AG04449 (cell line): Measurements from ENCODE around the gene DNAJB14.
"Not testable (repeated sequence)": the region's sequence is repeated elsewhere in the genome, so short reads cannot be mapped to it uniquely, and the experiment has no call there.

ENCODE experiments used
- CTCF ChIA-PET: fragments of 350-600 bp; formaldehyde crosslinking; extraction: SDS; loops from one replicate; lab custom pipeline; 2021; ENCODE audit warnings: antibody characterized with exemption; lab: Yijun Ruan, JAX
- POLR2A ChIA-PET: fragments of 400-600, 350-600 bp; formaldehyde crosslinking; extraction: SDS; loops from one replicate; lab custom pipeline; 2020; ENCODE audit warnings: antibody characterized with exemption, inconsistent platforms; lab: Yijun Ruan, JAX
- DNase-seq: peaks from one replicate; pipeline ENCODE4 v3.0.0-alpha.2; 2010; ENCODE audit warnings: low read depth, low spot score
- H3K4me3 ChIP-seq: 2 replicates; pipeline ENCODE4 v1.5.1; 2011; ENCODE audit warnings: low read depth, mild to moderate bottlenecking, control low read depth, low read length
- TF ChIP-seq, protein P1 (sequence below): IDR thresholded peaks from one replicate; pipeline ENCODE4 v1.5.1; 2011; ENCODE audit warnings: mild to moderate bottlenecking, moderate library complexity, low read length, control low read depth, inconsistent platforms; ENCODE audit not compliant: insufficient read depth; ENCODE audit errors: missing control alignments

DNAJB14 gene

DNA sequence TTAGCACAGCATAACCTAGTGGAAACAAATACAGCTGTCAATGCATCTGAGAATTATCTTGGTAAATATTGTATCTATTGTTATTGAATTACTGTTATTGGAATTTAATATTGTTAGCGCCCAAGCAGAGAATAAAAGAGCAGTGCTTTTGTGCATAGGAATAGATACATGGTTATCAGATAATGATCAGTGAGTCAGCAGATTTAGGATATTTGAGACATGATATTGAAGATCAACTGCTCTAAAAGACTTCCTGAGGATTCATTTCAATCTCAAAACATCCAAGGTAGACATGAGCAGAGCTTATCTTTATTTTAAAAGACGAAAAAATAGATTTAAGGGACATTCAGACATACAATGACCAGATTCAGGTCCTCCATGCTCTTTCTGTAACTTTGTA lies 14.2 kb upstream of the DNAJB14 start:
- DNase-seq, result no peak
- TF ChIP-seq, protein P1, sequence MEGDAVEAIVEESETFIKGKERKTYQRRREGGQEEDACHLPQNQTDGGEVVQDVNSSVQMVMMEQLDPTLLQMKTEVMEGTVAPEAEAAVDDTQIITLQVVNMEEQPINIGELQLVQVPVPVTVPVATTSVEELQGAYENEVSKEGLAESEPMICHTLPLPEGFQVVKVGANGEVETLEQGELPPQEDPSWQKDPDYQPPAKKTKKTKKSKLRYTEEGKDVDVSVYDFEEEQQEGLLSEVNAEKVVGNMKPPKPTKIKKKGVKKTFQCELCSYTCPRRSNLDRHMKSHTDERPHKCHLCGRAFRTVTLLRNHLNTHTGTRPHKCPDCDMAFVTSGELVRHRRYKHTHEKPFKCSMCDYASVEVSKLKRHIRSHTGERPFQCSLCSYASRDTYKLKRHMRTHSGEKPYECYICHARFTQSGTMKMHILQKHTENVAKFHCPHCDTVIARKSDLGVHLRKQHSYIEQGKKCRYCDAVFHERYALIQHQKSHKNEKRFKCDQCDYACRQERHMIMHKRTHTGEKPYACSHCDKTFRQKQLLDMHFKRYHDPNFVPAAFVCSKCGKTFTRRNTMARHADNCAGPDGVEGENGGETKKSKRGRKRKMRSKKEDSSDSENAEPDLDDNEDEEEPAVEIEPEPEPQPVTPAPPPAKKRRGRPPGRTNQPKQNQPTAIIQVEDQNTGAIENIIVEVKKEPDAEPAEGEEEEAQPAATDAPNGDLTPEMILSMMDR, result no peak
- H3K4me3 ChIP-seq, result no peak overlapping the region
- CTCF ChIA-PET, result interaction anchor here (1.1 to 1.3 kb wide), 2 partner anchors 10 to 12 kb away, joined by 4 to 7 read pairs; no protein-coding TSS in a partner anchor
- POLR2A ChIA-PET, result no interaction called here

- CTCF ChIA-PET, DNase-seq, H3K4me3 ChIP-seq: not testable (repeated sequence)
- POLR2A ChIA-PET, result interaction anchor here (1.1 kb wide), 1 partner anchor 9 kb away, joined by 3 read pairs; no protein-coding TSS in a partner anchor
Measured at GRCh38 chr4:99958207-99958606, 11.8 kb upstream of the DNAJB14 start.

- peak overlapping the region; percentile 80 for H3K4me3 ChIP-seq
- TF ChIP-seq, protein P1, result no peak
- POLR2A ChIA-PET, result interaction anchor here (1.0 to 1.5 kb wide), 3 partner anchors 10 to 57 kb away, joined by 4 to 7 read pairs (median 6); partner anchors contain the start of gene LAMTOR3
- DNase-seq, result no peak
- CTCF ChIA-PET, result interaction anchor here (0.7 to 1.4 kb wide), 3 partner anchors 10 to 142 kb away, joined by 3 to 5 read pairs (median 4); no protein-coding TSS in a partner anchor
Measured at GRCh38 chr4:99950913-99951254, 4.5 kb upstream of the DNAJB14 start.

- ChIA-PET POLR2A (interaction anchor here (0.7 to 1.5 kb wide), 5 partner anchors 9 to 56 kb away, joined by 3 to 7 read pairs (median 4); partner anchors contain the start of gene LAMTOR3), CTCF (interaction anchor here (0.7 to 1.4 kb wide), 4 partner anchors 10 to 143 kb away, joined by 3 to 5 read pairs (median 4); no protein-coding TSS in a partner anchor)
- TF ChIP-seq, protein P1, result no peak
- peak within 1 kb of the TSS; percentile 90 for H3K4me3 ChIP-seq
- DNase-seq, result peak; percentile 89
Measured at GRCh38 chr4:99949999-99950912, 3.8 kb upstream of the DNAJB14 start, which contains the start of gene H2AZ1. Gene H2AZ1 (minus strand): TSS chr4:99950275. CDS start chr4:99950170, 105 bp downstream.

GRCh38 chr4:99949034-99949998 lies 2.9 kb upstream of the DNAJB14 start:
- ChIA-PET CTCF (interaction anchor here (0.7 to 2.6 kb wide), 20 partner anchors 9 to 386 kb away, joined by 3 to 12 read pairs (median 4); partner anchors contain the start of genes LAMTOR3 and TRMT10A), POLR2A (interaction anchor here (0.6 to 1.0 kb wide), 6 partner anchors 9 to 386 kb away, joined by 3 to 5 read pairs (median 4); partner anchors contain the start of gene TRMT10A)
- H3K4me3 ChIP-seq, result peak overlapping the region; percentile 90
- TF ChIP-seq, protein P1, result peak; percentile 93
- peak; percentile 68 for DNase-seq

GRCh38 chr4:99947608-99948007 lies 1.2 kb upstream of the DNAJB14 start:
- no peak overlapping the region for H3K4me3 ChIP-seq
- ChIA-PET CTCF (interaction anchor here (1.3 to 2.6 kb wide), 8 partner anchors 8 to 1275 kb away, joined by 3 to 12 read pairs (median 7); partner anchors contain the start of genes LAMTOR3 and TRMT10A), POLR2A (no interaction called here)
- no peak for DNase-seq
- TF ChIP-seq, protein P1, result no peak
